MM.1S (cell line): ENCODE results near the gene PRDM10.

Source experiments
- DNase-seq: peaks from one replicate; pipeline ENCODE4 v3.0.0-alpha.2; 2015
- H2AFZ ChIP-seq: fragments of 300-600 bp; sonication (generic); 2 replicates; pipeline ENCODE4 v1.6.0; 2016; ENCODE audit warnings: antibody characterized with exemption, low read length
- H3F3A ChIP-seq: fragments of 300-600 bp; sonication (generic); 2 replicates; pipeline ENCODE4 v1.6.1; 2016; ENCODE audit warnings: mild to moderate bottlenecking, antibody characterized with exemption, low read length, moderate library complexity, mixed read lengths; ENCODE audit not compliant: insufficient read depth
- H3K27ac ChIP-seq: fragments of 300-600 bp; sonication (generic); 2 replicates; pipeline ENCODE4 v1.5.1; 2016; ENCODE audit warnings: mild to moderate bottlenecking, low read length
- H3K27me3 ChIP-seq: fragments of 300-600 bp; sonication (generic); replicated peaks from 2 replicates; pipeline ENCODE4 v1.6.0; 2016; ENCODE audit warnings: low read length; ENCODE audit not compliant: insufficient read depth
- H3K36me3 ChIP-seq: fragments of 300-600 bp; sonication (generic); replicated peaks from 2 replicates; pipeline ENCODE4 v1.6.1; 2016; ENCODE audit warnings: mild to moderate bottlenecking, low read length, mixed read lengths; ENCODE audit not compliant: insufficient read depth
- H3K4me1 ChIP-seq: fragments of 300-600 bp; sonication (generic); 2 replicates; pipeline ENCODE4 v1.6.1; 2016; ENCODE audit warnings: low read length, mixed read lengths
- H3K4me2 ChIP-seq: fragments of 300-600 bp; sonication (generic); 2 replicates; pipeline ENCODE4 v1.6.0; 2016; ENCODE audit warnings: low read depth, low read length
- H3K4me3 ChIP-seq: fragments of 300-600 bp; sonication (generic); 2 replicates; pipeline ENCODE4 v1.5.1; 2016; ENCODE audit warnings: low read length, mixed read lengths
- H3K79me2 ChIP-seq: fragments of 300-600 bp; sonication (generic); 2 replicates; pipeline ENCODE4 v1.6.1; 2016; ENCODE audit warnings: mixed run types, low read length, mixed read lengths
- H3K9ac ChIP-seq: fragments of 300-600 bp; sonication (generic); 2 replicates; pipeline ENCODE4 v1.6.1; 2016; ENCODE audit warnings: low read length, mixed read lengths
- H3K9me2 ChIP-seq: fragments of 300-600 bp; sonication (generic); replicated peaks from 2 replicates; pipeline ENCODE4 v1.6.1; 2016; ENCODE audit warnings: mild to moderate bottlenecking, low read length, mixed read lengths; ENCODE audit not compliant: insufficient read depth
- H3K9me3 ChIP-seq: fragments of 300-600 bp; sonication (generic); replicated peaks from 2 replicates; pipeline ENCODE4 v1.6.1; 2016; ENCODE audit warnings: mild to moderate bottlenecking, low read length, mixed read lengths; ENCODE audit not compliant: insufficient read depth
- H4K20me1 ChIP-seq: fragments of 300-600 bp; sonication (generic); 2 replicates; pipeline ENCODE4 v1.6.1; 2016; ENCODE audit warnings: mild to moderate bottlenecking, low read length, moderate library complexity, mixed read lengths; ENCODE audit not compliant: insufficient read depth
- CTCF ChIP-seq: fragments of 300-600 bp; sonication (generic); IDR thresholded peaks from 2 replicates; pipeline ENCODE4 v1.5.1; 2016; ENCODE audit warnings: antibody characterized with exemption, low read length, mixed read lengths
- EZH2 ChIP-seq: fragments of 300-600 bp; sonication (generic); optimal IDR thresholded peaks from 2 replicates; pipeline ENCODE3; 2017; ENCODE audit warnings: low read depth, mild to moderate bottlenecking, antibody characterized with exemption, low read length, mixed read lengths
- EZH2phosphoT487 ChIP-seq: fragments of 300-600 bp; sonication (generic); IDR thresholded peaks from 2 replicates; pipeline ENCODE4 v1.6.1; 2018; ENCODE audit warnings: antibody characterized with exemption, low read length

PRDM10 gene

GRCh38 chr11:130031056-130031455 is 28.4 kb upstream of the PRDM10 start:
- H3K9ac ChIP-seq = no peak overlapping the region
- no peaks in the 10 kb centered on the region for H3K4me1 ChIP-seq
- H3K36me3 ChIP-seq = no peaks in the 10 kb centered on the region
- H4K20me1 ChIP-seq = no peaks in the 10 kb centered on the region
- DNase-seq = no peak
- no peak overlapping the region for H2AFZ ChIP-seq
- H3K79me2 ChIP-seq = no peaks in the 10 kb centered on the region
- no peaks in the 10 kb centered on the region for H3K27me3 ChIP-seq
- no peak overlapping the region for H3K4me3 ChIP-seq
- no peak overlapping the region for H3K4me2 ChIP-seq
- no peaks in the 10 kb centered on the region for H3F3A ChIP-seq
- H3K9me2 ChIP-seq = no peaks in the 10 kb centered on the region
- H3K27ac ChIP-seq = no peak overlapping the region
- TF ChIP-seq EZH2phosphoT487 (no peak), EZH2 (no peak), CTCF (no peak)
- H3K9me3 ChIP-seq = no peaks in the 10 kb centered on the region

GRCh38 chr11:130029137-130029536 is 26.5 kb upstream of the PRDM10 start:
- no peaks in the 10 kb centered on the region for H3K9me3 ChIP-seq
- H3K36me3 ChIP-seq = no peaks in the 10 kb centered on the region
- no peaks in the 10 kb centered on the region for H3K4me1 ChIP-seq

GRCh38 chr11:130025371-130025770 is 22.7 kb upstream of the PRDM10 start:
- H3K36me3 ChIP-seq = no peaks in the 10 kb centered on the region
- DNase-seq = no peak
- no peak overlapping the region for H3K27ac ChIP-seq
- H3K27me3 ChIP-seq = no peaks in the 10 kb centered on the region
- no peak overlapping the region for H3K9ac ChIP-seq
- H2AFZ ChIP-seq = no peak overlapping the region
- TF ChIP-seq CTCF (no peak), EZH2 (no peak), EZH2phosphoT487 (no peak)
- H3K9me3 ChIP-seq = no peaks in the 10 kb centered on the region
- no peak overlapping the region for H3K4me3 ChIP-seq
- H3K79me2 ChIP-seq = no peaks in the 10 kb centered on the region
- H4K20me1 ChIP-seq = no peaks in the 10 kb centered on the region
- H3K4me1 ChIP-seq = no peaks in the 10 kb centered on the region
- H3K9me2 ChIP-seq = no peaks in the 10 kb centered on the region
- no peaks in the 10 kb centered on the region for H3F3A ChIP-seq
- no peak overlapping the region for H3K4me2 ChIP-seq

More at GRCh38 chr11:130029137-130029536, 26.5 kb upstream of the PRDM10 start:
- Histone ChIP-seq H3K4me2 (no peak overlapping the region), H4K20me1 (no peaks in the 10 kb centered on the region), H2AFZ (no peak overlapping the region), H3K9me2 (no peaks in the 10 kb centered on the region), H3K27ac (no peak overlapping the region), H3K27me3 (no peaks in the 10 kb centered on the region), H3K79me2 (no peaks in the 10 kb centered on the region), H3K4me3 (no peak overlapping the region), H3K9ac (no peak overlapping the region), H3F3A (no peaks in the 10 kb centered on the region)
- no peak for DNase-seq
- TF ChIP-seq EZH2phosphoT487 (no peak), CTCF (no peak), EZH2 (no peak)
